Activated naive CD4-positive, alpha-beta T cell treated with anti-CD3 and anti-CD28 coated beads, Interleukin-2, amount 50 U/mL, for 24 hours (primary cell): Measurements from ENCODE around the gene KRTAP5-6.
A peak's percentile ranks its signal among the peaks of the same experiment; 100 is the strongest.
"Not testable (repeated sequence)": the region's sequence is repeated elsewhere in the genome, so short reads cannot be mapped to it uniquely, and the experiment has no call there.

Experiments
- H3K27ac Mint-ChIP-seq: one replicate; pipeline ENCODE4 v1.8.0; 2021; ENCODE audit warnings: mild to moderate bottlenecking, mixed read lengths
- H3K27me3 Mint-ChIP-seq: one replicate; pipeline ENCODE4 v1.8.0; 2021; ENCODE audit warnings: mixed read lengths
- H3K36me3 Mint-ChIP-seq: one replicate; pipeline ENCODE4 v1.8.0; 2021; ENCODE audit warnings: mixed read lengths
- H3K4me1 Mint-ChIP-seq: one replicate; pipeline ENCODE4 v1.8.0; 2021; ENCODE audit warnings: mixed read lengths
- H3K4me3 Mint-ChIP-seq: one replicate; pipeline ENCODE4 v1.8.0; 2021; ENCODE audit warnings: mild to moderate bottlenecking, mixed read lengths
- H3K9me3 Mint-ChIP-seq: one replicate; pipeline ENCODE4 v1.8.0; 2021; ENCODE audit warnings: mixed read lengths

The KRTAP5-6 gene

DNA sequence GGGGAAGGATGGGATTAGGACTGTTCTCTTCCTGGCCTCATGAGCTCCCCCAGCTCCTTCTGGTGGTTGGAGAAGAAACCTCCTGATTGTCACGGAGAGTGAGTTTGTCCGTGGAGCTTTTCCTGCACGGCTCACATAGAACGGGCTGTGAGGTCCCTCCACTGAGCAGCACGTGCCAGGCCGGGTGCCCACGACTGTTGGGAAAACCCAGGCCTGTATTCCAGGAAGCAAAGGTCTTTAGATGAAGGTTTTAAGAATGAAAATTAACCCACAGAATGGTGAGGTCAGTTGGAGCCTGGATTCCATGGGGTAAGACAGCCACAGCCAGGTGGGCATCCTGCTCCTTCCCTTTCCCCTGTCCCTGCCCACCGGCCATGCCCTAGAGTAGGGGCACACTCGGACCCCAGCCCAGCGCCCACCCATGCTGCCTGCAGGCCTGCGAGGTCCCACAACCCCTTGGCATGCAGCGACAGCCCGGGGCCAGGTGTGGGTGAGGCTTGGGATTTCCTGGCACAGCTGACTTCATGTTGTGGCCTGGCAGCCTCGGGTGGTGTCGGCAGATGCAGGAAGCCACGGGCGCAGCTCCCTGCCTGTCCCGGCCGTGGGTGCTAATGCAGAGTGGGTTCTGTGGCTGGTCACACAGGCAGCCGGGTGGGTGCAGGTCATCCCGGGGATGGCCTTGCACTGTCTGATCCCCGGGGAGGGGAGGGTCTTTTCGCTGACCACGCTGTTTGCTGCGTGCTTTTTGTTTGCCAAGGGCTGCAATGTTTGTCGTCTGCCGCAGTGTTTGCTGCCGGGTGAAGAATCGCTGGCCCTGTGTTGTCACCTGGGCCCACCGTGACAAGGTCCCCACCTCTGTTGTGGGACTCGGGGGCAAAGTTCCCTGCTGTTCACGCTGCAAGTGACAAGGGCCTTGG, 7.5 kb upstream of the KRTAP5-6 start:
- not testable (repeated sequence) for H3K9me3 Mint-ChIP-seq, H3K4me1 Mint-ChIP-seq, H3K36me3 Mint-ChIP-seq, H3K27ac Mint-ChIP-seq, H3K4me3 Mint-ChIP-seq
- H3K27me3 Mint-ChIP-seq: peaks cover 11% of the 10 kb centered on the region

DNA sequence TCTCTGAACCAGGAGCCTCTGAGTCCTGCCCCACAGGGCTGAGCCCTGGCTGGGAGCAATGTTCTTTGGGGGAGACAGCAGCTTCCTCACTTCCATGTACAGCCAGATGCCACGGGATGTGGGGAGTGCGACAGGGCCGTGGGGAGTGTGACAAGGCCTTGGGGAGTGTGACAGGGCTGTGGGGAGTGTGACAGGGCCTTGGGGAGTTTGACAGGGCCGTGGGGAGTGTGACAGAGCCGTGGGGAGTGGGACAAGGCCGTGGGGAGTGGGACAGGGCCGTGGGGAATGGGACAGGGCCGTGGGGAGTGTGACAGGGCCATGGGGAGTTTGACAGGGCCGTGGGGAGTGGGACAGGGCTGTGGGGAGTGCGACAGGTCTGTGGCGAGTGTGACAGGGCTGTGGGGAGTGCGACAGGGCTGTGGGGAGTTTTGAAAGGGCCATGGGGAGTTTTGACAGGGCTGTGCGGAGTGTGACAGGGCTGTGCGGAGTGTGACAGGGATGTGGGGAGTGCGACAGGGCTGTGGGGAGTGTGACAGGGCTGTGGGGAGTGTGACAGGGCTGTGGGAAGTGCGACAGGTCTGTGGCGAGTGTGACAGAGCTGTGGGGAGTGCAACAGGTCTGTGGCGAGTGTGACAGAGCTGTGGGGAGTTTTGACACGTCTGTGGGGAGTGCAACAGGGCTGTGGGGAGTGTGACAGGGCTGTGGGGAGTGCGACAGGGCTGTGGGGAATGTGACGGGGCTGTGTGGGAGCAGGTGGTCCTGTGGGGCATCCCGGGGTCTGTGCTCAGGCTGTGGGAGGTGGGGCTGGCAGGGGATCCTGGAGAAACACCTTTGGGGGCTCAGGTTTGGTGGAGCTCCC, 6.6 kb upstream of the KRTAP5-6 start:
- Mint-ChIP-seq H3K27me3 (peaks cover 11% of the 10 kb centered on the region), H3K27ac (no peak overlapping the region)

DNA sequence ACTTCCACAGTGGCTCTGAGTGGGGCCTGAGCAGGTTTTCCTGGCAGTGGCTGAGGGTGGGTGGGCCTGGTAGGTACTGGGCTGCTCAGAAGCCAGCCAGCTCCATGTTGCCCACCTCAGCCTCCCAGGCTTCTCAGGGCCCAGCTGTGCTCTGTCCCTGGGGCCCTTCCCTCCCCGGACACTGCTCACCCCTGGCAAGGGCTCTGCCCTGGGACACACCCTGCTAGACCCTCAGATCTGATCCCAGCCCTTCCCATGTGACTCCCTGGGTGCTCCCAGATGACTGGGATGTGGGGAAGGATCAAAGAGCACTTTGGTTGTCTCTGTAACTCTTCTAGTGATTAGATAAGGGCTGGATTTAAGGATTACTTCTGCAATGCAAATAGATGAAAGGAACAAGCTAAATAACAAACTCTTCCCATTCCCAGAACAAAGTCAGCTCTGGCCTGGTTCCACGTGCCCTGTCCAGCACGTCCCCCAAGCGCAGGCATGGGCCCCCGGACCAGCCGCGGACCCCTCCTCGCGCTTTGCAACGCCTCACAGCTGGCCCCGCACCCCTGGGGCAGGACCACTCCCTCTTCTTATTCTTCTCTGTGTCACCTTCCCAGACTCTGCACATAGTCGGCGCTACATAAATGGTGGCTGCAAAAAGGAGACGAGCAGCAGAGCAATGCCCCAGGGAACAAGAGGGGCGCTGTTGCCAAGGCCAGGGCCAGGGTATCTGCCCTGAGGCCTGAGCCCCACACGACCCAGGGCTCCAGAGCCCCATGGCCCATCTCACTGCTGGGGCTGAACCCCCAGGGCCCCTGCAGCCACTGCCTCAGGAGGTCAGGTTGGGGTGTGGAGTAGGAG, 5.7 kb upstream of the KRTAP5-6 start:
- peaks cover 7% of the 10 kb centered on the region for H3K4me1 Mint-ChIP-seq
- no peaks in the 10 kb centered on the region for H3K9me3 Mint-ChIP-seq
- peak overlapping the region; percentile 78 for H3K27ac Mint-ChIP-seq
- peaks cover 11% of the 10 kb centered on the region for H3K27me3 Mint-ChIP-seq
- H3K36me3 Mint-ChIP-seq: no peaks in the 10 kb centered on the region
- H3K4me3 Mint-ChIP-seq: no peak overlapping the region

More for the DNA sequence above, 6.6 kb upstream of the KRTAP5-6 start:
- Mint-ChIP-seq H3K4me3 (no peak overlapping the region), H3K36me3 (no peaks in the 10 kb centered on the region), H3K9me3 (no peaks in the 10 kb centered on the region), H3K4me1 (peaks cover 7% of the 10 kb centered on the region)

DNA sequence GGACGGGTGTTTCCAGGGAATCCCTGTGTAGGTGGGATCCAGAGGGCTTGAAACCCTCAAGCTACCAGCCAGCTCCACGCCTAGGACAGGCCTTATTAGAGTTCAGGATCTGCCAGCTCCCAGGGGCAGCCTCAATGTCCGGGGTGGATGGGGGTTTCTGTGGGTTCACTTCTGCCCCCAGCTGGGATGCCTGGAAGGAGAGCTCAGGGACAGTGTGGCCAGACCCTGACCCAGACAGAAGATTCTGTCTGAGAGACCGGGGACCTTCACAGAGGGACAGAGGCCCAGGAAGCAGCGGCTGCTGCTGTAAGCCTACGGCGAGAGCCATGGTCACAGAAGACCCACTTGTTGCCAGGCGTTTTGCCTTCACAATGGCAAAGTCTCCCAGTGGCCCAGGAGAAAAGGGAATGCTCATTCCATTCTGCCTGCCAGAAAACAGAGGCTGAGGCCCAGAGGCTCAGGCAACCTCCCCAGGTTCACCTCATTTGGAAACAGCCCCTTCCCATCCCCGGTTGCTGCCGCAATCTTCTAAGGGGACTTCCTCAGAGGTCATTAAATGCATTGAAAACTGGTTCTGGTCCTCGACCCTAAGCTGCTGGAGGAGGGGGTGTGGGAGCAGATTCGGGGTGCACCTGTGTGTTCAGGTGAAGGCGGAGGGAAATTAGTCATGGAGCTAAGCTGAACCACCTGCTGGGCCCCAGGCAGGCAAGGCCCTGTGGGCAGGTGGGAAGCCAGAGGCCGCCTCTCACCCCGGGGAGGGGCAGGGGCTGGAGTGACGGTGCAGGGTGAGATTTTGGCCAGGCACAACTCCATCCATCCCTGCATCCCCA, 4.9 kb upstream of the KRTAP5-6 start:
- Mint-ChIP-seq H3K27ac (no peak overlapping the region), H3K4me1 (peaks cover 7% of the 10 kb centered on the region), H3K27me3 (peaks cover 11% of the 10 kb centered on the region), H3K9me3 (no peaks in the 10 kb centered on the region), H3K36me3 (no peaks in the 10 kb centered on the region), H3K4me3 (no peak overlapping the region)

DNA sequence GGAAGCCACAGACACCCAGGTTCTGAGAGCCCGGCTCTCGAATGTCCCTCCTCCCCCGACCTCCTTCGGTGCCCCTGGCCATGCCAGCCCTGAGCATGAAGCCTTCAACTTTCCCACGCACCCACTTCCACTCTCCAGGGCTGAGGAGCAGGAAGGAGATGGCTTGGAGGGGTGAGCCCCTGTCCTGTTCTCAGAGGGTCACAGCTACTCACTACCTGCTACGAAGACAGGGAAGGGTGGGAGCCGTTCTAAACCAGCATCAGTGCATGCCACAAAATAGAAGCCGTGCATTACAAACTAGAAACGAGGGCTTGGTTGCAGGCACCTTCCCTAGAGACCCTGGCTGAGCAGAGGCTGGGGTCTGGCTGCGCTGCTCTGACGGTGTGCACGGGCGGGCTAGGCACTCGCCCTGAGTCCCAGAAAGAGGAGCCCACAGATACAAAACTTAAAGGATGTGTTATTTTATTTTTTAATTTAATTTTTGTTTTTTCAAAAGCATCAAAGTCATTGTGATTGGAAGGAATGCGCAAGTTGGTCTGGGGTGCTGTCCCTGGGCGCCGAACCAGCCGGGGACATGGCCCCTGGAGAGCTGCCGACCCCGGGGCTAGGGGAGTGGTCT, 4.2 kb upstream of the KRTAP5-6 start:
- no peaks in the 10 kb centered on the region for H3K36me3 Mint-ChIP-seq
- no peak overlapping the region for H3K27ac Mint-ChIP-seq
- H3K4me3 Mint-ChIP-seq: no peak overlapping the region
- no peaks in the 10 kb centered on the region for H3K9me3 Mint-ChIP-seq
- H3K27me3 Mint-ChIP-seq: peaks cover 11% of the 10 kb centered on the region
- H3K4me1 Mint-ChIP-seq: peaks cover 7% of the 10 kb centered on the region

DNA sequence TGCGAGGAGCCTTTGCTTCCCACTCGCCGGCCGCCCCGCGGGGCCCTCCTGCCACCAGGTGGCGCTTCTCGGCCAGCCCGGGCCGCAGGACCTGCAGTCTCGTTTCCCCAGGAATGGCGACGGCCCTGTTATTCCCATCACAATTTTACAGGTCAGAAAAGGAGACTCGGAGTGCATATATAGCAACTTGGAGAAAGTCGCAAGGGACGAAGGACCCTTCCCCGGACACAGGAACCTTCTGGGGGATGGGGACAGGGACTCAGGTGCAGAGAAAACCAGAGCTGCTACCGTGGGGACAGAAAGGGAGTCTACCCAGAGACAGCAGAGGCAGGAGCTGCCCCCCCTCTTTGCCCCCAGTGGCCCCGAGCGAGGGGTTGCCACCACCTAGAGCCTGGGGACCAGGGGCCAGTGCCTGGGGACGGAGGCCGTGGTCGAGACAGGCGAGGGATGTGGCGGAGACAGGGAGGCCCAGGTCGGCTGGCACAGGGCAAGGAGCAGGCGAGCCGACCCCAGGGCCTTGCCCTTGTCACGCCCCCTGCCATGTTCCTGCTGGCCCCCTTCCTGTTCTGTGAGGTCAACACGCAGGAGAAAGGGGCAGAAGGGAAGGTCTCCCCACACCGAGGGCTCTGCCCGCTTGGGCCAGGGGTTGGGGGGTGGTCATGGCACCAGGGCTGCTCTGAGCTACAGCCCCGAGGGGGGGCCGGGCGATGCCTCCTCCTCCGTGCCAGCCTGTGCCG, 3.5 kb upstream of the KRTAP5-6 start:
- Mint-ChIP-seq H3K27ac (no peak overlapping the region), H3K27me3 (peaks cover 9% of the 10 kb centered on the region), H3K4me3 (peak overlapping the region; percentile 63), H3K9me3 (no peaks in the 10 kb centered on the region), H3K4me1 (peaks cover 7% of the 10 kb centered on the region), H3K36me3 (no peaks in the 10 kb centered on the region)

DNA sequence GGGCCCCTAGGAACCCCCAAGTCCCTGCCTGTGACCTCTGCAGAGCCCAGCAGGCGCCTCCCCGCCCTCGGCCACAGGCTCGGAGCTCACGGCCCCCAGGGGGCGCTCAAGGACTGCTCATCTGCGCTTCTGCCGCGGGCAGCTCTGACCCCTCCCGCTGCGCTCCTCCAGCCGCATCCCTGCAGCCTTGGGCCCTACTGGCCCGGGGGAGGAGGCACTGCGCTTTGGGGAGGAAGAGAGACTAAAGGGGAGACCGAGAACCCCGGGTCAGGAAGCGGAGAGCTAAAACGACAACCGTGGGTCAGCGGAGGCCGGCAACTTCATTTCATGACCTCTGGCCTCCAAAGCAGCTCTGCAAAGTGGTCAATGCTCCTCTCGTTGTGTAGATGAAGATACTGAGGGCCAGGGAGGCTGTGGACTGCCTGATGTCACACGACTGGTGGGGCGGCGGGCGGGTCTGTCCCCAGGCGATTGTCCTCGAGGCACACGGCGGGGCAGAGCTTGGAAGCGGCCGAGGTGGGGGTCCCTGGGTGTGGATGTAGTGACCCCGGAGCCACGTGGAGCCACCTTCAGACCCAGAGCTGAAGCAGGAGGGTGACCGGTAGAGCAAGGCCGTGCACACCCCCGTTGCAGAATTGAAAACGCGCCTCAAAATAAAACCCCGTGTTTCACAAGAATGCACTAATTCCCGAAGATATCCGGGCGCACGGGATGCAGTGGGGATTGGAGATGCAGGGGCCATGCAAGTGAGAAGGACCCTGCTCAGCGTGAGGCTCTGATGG, 2.7 kb upstream of the KRTAP5-6 start:
- H3K4me1 Mint-ChIP-seq: peaks cover 7% of the 10 kb centered on the region
- H3K27me3 Mint-ChIP-seq: peaks cover 4% of the 10 kb centered on the region
- no peak overlapping the region for H3K4me3 Mint-ChIP-seq
- H3K36me3 Mint-ChIP-seq: no peaks in the 10 kb centered on the region
- no peaks in the 10 kb centered on the region for H3K9me3 Mint-ChIP-seq
- no peak overlapping the region for H3K27ac Mint-ChIP-seq

DNA sequence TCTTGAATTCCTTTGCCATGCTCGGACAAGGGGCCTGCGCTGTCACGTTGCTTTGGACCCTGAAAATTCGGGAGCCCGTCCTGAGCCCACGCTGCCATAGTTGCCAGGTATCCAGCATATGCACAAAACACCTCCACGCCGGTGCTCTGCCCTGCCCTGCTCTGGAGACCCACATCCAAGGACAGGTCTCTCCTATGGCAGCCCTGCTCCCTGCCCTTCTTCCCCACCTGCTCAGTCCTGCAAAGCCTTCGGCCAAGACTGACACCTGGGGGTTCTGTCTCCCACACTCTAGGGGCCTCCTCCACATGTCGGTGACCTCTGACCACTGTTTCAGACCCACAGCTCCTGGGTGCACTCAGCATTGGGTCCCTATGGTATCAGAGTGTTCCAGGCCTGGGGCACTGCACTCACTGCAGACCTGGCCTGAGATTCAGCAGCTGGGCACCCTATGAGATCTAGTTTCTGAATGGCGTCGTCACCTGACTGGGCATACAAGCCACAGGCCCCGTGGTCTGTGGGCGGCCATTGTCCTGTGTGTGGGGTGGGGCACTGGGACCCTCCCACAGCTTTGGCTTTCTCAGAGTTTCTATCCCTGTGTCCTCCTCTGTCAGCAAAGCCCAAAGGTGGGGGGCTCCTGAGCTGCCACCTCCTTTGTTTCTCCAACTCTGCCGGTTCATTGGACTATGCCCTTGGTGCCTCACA, 2.0 kb upstream of the KRTAP5-6 start:
- no peaks in the 10 kb centered on the region for H3K36me3 Mint-ChIP-seq
- H3K4me3 Mint-ChIP-seq: no peak overlapping the region
- H3K4me1 Mint-ChIP-seq: peaks cover 7% of the 10 kb centered on the region
- peaks cover 4% of the 10 kb centered on the region for H3K27me3 Mint-ChIP-seq
- H3K9me3 Mint-ChIP-seq: no peaks in the 10 kb centered on the region
- H3K27ac Mint-ChIP-seq: no peak overlapping the region

DNA sequence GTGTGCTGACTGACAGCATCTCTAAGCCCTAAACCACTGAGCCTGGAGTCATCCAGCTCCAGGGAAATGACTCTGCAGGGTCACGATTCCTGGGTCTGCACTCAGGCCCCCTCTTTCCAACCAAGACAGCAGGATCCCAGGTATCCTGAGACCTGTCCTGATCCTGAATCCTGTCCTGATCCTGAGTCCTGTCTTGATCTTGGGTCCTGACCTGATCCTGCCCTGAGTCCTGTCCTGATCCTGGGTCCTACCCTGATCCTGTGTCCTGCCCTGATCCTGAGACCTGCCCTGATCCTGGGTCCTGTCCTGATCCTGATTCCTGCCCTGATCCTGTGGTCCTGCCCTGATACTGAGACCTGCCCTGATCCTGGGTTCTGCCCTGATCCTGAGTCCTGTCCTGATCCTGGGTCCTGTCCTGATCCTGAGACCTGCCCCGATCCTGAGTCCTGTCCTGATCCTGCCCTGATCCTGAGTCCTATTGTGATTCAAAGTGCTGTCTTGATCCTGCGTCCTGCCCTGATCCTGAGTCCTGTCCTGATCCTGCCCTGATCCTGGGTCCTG, 1.4 kb upstream of the KRTAP5-6 start:
- H3K27ac Mint-ChIP-seq: no peak overlapping the region
- H3K36me3 Mint-ChIP-seq: no peaks in the 10 kb centered on the region
- H3K4me1 Mint-ChIP-seq: peaks cover 12% of the 10 kb centered on the region
- no peak overlapping the region for H3K4me3 Mint-ChIP-seq
- no peaks in the 10 kb centered on the region for H3K9me3 Mint-ChIP-seq
- peaks cover 4% of the 10 kb centered on the region for H3K27me3 Mint-ChIP-seq

DNA sequence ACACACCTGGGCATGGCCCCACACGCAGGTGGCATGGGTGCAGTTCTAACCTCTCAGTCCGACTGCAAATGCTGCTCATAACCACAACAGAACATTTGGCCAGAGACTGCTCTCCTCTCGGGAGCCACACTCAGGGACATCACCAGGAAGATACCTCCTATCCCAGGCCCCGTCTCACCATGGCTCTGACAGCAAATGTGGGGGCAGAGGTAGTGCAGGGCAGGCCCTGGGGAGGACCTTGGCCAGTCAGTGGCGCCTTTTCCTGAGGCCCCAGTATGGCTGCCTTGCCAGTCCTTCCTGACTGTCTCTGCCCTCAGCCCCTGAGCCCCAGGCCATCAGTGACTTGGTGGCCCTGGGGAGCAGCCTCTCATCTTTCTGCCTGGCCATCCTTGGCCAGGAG, 2.8 kb downstream of the KRTAP5-6 start:
- Mint-ChIP-seq H3K36me3 (peaks cover 7% of the 10 kb centered on the region), H3K27ac (no peak overlapping the region), H3K9me3 (no peaks in the 10 kb centered on the region), H3K4me3 (no peak overlapping the region), H3K4me1 (peaks cover 15% of the 10 kb centered on the region), H3K27me3 (no peaks in the 10 kb centered on the region)

DNA sequence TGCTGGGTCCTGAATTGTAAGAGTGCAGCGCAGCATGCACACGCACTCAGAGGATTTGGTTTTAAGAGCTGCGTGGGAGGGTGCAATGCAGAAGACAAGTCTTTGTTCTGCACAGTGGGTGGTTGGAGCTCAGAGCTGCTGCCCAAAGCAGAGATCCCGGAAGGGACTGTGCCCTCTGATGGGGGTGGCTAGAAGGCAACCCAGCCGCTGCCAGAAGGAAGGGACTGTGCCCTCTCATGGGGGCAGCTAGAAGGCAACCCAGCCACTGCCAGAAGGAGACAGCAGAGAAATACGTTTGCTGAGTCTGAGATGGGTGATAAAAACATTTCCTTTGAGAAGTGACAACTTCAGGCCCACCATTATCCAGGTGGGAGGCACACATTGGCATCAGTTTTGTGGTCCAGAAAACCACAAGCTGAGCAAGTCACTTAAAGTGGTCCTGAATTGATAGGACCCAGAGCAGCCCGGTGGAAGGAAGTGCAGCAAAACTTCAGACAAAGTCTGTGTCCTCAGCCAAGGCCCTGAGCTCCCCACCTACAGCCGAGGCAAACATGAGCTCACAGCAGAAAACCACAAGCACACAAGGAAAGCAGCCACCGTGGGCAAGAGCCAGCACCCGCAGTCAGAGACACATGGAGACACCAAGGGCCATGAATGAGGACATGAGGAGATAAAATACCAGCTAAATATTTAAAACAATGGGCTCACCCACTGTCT, 4.3 kb downstream of the KRTAP5-6 start:
- H3K9me3 Mint-ChIP-seq: no peaks in the 10 kb centered on the region
- H3K27ac Mint-ChIP-seq: no peak overlapping the region
- no peaks in the 10 kb centered on the region for H3K27me3 Mint-ChIP-seq
- H3K36me3 Mint-ChIP-seq: peaks cover 7% of the 10 kb centered on the region
- peaks cover 15% of the 10 kb centered on the region for H3K4me1 Mint-ChIP-seq
- peak overlapping the region; percentile 44 for H3K4me3 Mint-ChIP-seq

DNA sequence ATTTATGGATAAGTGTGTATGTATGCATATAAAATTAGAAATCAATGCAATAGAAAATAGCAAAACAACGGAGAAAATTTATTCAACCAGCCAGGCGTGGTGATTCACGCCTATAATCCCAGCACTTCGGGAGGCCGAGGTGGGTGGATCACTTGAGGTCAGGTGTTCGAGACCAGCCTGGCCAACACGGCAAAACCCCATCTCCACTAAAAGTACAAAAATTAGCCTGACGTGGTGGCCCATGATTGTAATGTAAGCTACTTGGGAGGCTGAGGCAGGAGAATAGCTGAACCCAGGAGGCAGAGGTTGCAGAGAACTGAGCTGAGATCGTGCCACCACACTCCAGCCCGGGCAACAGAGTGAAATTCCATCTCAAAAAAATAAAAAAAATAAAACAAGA, 5.5 kb downstream of the KRTAP5-6 start:
- Mint-ChIP-seq H3K36me3 (peaks cover 7% of the 10 kb centered on the region), H3K4me1 (peaks cover 18% of the 10 kb centered on the region), H3K27ac (no peak overlapping the region), H3K4me3 (no peak overlapping the region), H3K9me3 (no peaks in the 10 kb centered on the region), H3K27me3 (no peaks in the 10 kb centered on the region)
